DMS 273 (cell line): ENCODE data around the gene PLEKHA1.

Source experiments
- DNase-seq: peaks from one replicate; lab custom pipeline; 2025; ENCODE audit not compliant: unreplicated experiment; lab: John Stamatoyannopoulos, UW

The PLEKHA1 gene

GRCh38 chr10:122375679-122376160, 1.2 kb downstream of the PLEKHA1 start:
- DNase-seq, result no peak

- no peak for DNase-seq
Measured at GRCh38 chr10:122376364-122376961, 2.0 kb downstream of the PLEKHA1 start.

GRCh38 chr10:122379041-122379440, 4.5 kb downstream of the PLEKHA1 start:
- no peak for DNase-seq

GRCh38 chr10:122379537-122379936, 5.0 kb downstream of the PLEKHA1 start:
- no peak for DNase-seq

GRCh38 chr10:122380703-122381102, 6.2 kb downstream of the PLEKHA1 start:
- no peak for DNase-seq

- DNase-seq, result no peak
Measured at GRCh38 chr10:122381680-122382079, 7.2 kb downstream of the PLEKHA1 start.

GRCh38 chr10:122386514-122386913, 12.0 kb downstream of the PLEKHA1 start:
- DNase-seq, result no peak

- no peak for DNase-seq
Measured at GRCh38 chr10:122387572-122387971, 13.1 kb downstream of the PLEKHA1 start.

- DNase-seq, result no peak
Measured at GRCh38 chr10:122388287-122388997, 13.9 kb downstream of the PLEKHA1 start.

GRCh38 chr10:122390271-122390670, 15.8 kb downstream of the PLEKHA1 start:
- no peak for DNase-seq

GRCh38 chr10:122390679-122391078, 16.2 kb downstream of the PLEKHA1 start:
- peak; percentile 53 for DNase-seq

GRCh38 chr10:122391875-122392274, 17.4 kb downstream of the PLEKHA1 start:
- DNase-seq, result peak; percentile 55

- DNase-seq, result no peak
Measured at GRCh38 chr10:122392835-122393234, 18.3 kb downstream of the PLEKHA1 start.

- DNase-seq, result no peak
Measured at GRCh38 chr10:122393288-122393687, 18.8 kb downstream of the PLEKHA1 start.

- DNase-seq, result no peak
Measured at GRCh38 chr10:122402548-122403131, 28.1 kb downstream of the PLEKHA1 start.

- no peak for DNase-seq
Measured at GRCh38 chr10:122404576-122404975, 30.1 kb downstream of the PLEKHA1 start.

GRCh38 chr10:122407375-122408125, 33.0 kb downstream of the PLEKHA1 start:
- no peak for DNase-seq

- no peak for DNase-seq
Measured at GRCh38 chr10:122413327-122413726, 38.8 kb downstream of the PLEKHA1 start.

GRCh38 chr10:122417667-122418066, 43.2 kb downstream of the PLEKHA1 start:
- no peak for DNase-seq

GRCh38 chr10:122419016-122419415, 44.5 kb downstream of the PLEKHA1 start:
- DNase-seq, result no peak

GRCh38 chr10:122419876-122420623, 45.5 kb downstream of the PLEKHA1 start:
- DNase-seq, result peak; percentile 5
